Myometrial cell (primary cell): ENCODE measurements around the gene LRRC23. TPM values are rescaled to one million over a fixed set of nuclear protein-coding genes. Genes with fewer than 3 reads are reported as not detected.

Experiments used
- total RNA-seq: library from RNA; depleted of rRNA; stranded (reverse); fragments of >200 nt; gene quantifications from 2 replicates; pipeline ENCODE4 v1.2.3, GENCODE V29; 2015

LRRC23 gene
- 13.0 and 18.8 TPM in 2 replicates for total RNA-seq

GRCh38 chr12:6904280-6905276 is at the start of gene LRRC23:
Gene LRRC23 (plus strand): TSS chr12:6904822. CDS start chr12:6905634, 812 bp downstream.

GRCh38 chr12:6867413-6868210 is 37.0 kb upstream of the LRRC23 start, which contains the start of gene TPI1:
Gene TPI1 (plus strand): TSS chr12:6867531. CDS start chr12:6867567, 36 bp downstream.

GRCh38 chr12:6873094-6874014 is 31.3 kb upstream of the LRRC23 start, which contains the start of gene SPSB2:
Gene SPSB2 (minus strand): TSS chr12:6873303. CDS start chr12:6872901, 402 bp downstream.

GRCh38 chr12:6914246-6914946 is 9.8 kb downstream of the LRRC23 start, which contains the start of gene ENO2:
Gene ENO2 (plus strand): TSS chr12:6914580. CDS start chr12:6915833, 1,253 bp downstream.

GRCh38 chr12:6927379-6928021 is 22.9 kb downstream of the LRRC23 start, which contains the start of gene ATN1:
Gene ATN1 (plus strand): TSS chr12:6927959. CDS start chr12:6934002, 6,043 bp downstream.

GRCh38 chr12:6943722-6944380 is 39.2 kb downstream of the LRRC23 start, which contains the start of the genes C12orf57 and RNU7-1:
Gene C12orf57 (plus strand): TSS chr12:6944022. CDS start chr12:6944122, 100 bp downstream.
Gene RNU7-1 (plus strand): TSS chr12:6943816.

GRCh38 chr12:6950811-6951540 is 46.4 kb downstream of the LRRC23 start, which contains the start of gene PTPN6:
Gene PTPN6 (plus strand): TSS chr12:6951356. CDS start chr12:6951513, 157 bp downstream.

Other genes starting within 250 kb of the LRRC23 start
- 28.8 and 31.9 TPM in 2 replicates for gene ING4, start 241.7 kb upstream of the LRRC23 start, total RNA-seq
- 16.7 and 26.2 TPM in 2 replicates for gene ZNF384, start 215.4 kb upstream of the LRRC23 start, total RNA-seq
- not detected in 2 replicates for gene PIANP, start 204.0 kb upstream of the LRRC23 start, total RNA-seq
- 127 and 144 TPM in 2 replicates for gene COPS7A, start 180.8 kb upstream of the LRRC23 start, total RNA-seq
- gene MLF2, start 151.7 kb upstream of the LRRC23 start, total RNA-seq: 274 and 381 TPM in 2 replicates
- gene PTMS, start 138.5 kb upstream of the LRRC23 start, total RNA-seq: 296 and 339 TPM in 2 replicates
- under 0.01 and 0.35 TPM in 2 replicates for gene LAG3, start 132.3 kb upstream of the LRRC23 start, total RNA-seq
- under 0.01 TPM in 1 of 2 replicates, not detected in the other for gene CD4, start 115.3 kb upstream of the LRRC23 start, total RNA-seq
- gene GPR162, start 83.0 kb upstream of the LRRC23 start, total RNA-seq: 1.8 and 3.2 TPM in 2 replicates
- 69.5 and 75.1 TPM in 2 replicates for gene P3H3, start 76.4 kb upstream of the LRRC23 start, total RNA-seq
- gene GNB3, start 63.9 kb upstream of the LRRC23 start, total RNA-seq: 0.29 and 1.8 TPM in 2 replicates
- 36.3 and 53.9 TPM in 2 replicates for gene CDCA3, start 53.5 kb upstream of the LRRC23 start, total RNA-seq
- 89.4 and 97.7 TPM in 2 replicates for gene USP5, start 52.7 kb upstream of the LRRC23 start, total RNA-seq
- 1,607 and 1,656 TPM in 2 replicates for gene TPI1, start 37.3 kb upstream of the LRRC23 start, total RNA-seq
- gene SPSB2, start 31.5 kb upstream of the LRRC23 start, total RNA-seq: 4.9 and 12.8 TPM in 2 replicates
- gene ENO2, start 9.8 kb downstream of the LRRC23 start, total RNA-seq: 8.9 and 9.0 TPM in 2 replicates
- gene ATN1, start 23.1 kb downstream of the LRRC23 start, total RNA-seq: 12.7 and 13.8 TPM in 2 replicates
- gene RNU7-1, start 39.0 kb downstream of the LRRC23 start, total RNA-seq: not detected in 2 replicates
- 314 and 317 TPM in 2 replicates for gene C12orf57, start 39.2 kb downstream of the LRRC23 start, total RNA-seq
- gene PTPN6, start 46.5 kb downstream of the LRRC23 start, total RNA-seq: not detected in 2 replicates
- 393 and 424 TPM in 2 replicates for gene PHB2, start 65.8 kb downstream of the LRRC23 start, total RNA-seq
- 46.7 and 53.5 TPM in 2 replicates for gene EMG1, start 66.1 kb downstream of the LRRC23 start, total RNA-seq
- gene LPCAT3, start 113.7 kb downstream of the LRRC23 start, total RNA-seq: 32.0 and 36.5 TPM in 2 replicates
- gene C1S, start 155.9 kb downstream of the LRRC23 start, total RNA-seq: 70.9 and 75.1 TPM in 2 replicates
- 125 and 158 TPM in 2 replicates for gene C1R, start 187.6 kb downstream of the LRRC23 start, total RNA-seq
- 34.3 and 48.2 TPM in 2 replicates for gene C1RL, start 204.4 kb downstream of the LRRC23 start, total RNA-seq
- gene RBP5, start 224.1 kb downstream of the LRRC23 start, total RNA-seq: not detected in 2 replicates
- 8.6 and 16.0 TPM in 2 replicates for gene CLSTN3, start 225.5 kb downstream of the LRRC23 start, total RNA-seq